Transverse colon (tissue), 4 donors: ENCODE results near the gene TMEM209. TPM values are rescaled to one million over a fixed set of nuclear protein-coding genes. Genes with fewer than 3 reads are reported as not detected.
"Not testable (repeated sequence)": the region's sequence is repeated elsewhere in the genome, so short reads cannot be mapped to it uniquely, and the experiment has no call there.

Experiments used
- DNase-seq: peaks from one replicate; pipeline ENCODE4 v3.0.0-alpha.2; 2019
- H3K27ac ChIP-seq, 4 donors: fragments of 200-600 bp; sonication (generic); 2 replicates each; pipeline ENCODE4 v1.5.1; 2016 to 2018; ENCODE audit warnings: inconsistent platforms in 4 of 4
- H3K27me3 ChIP-seq: fragments of 200-600 bp; sonication (generic); 2 replicates; pipeline ENCODE4 v1.5.1; 2017; ENCODE audit warnings: inconsistent platforms
- H3K36me3 ChIP-seq, 4 donors: fragments of 200-600 bp; sonication (generic); 2 replicates each; pipeline ENCODE4 v1.5.1; 2017 to 2019; ENCODE audit warnings: inconsistent platforms in 4 of 4
- H3K4me1 ChIP-seq, 4 donors: fragments of 200-600 bp; sonication (generic); 2 replicates each; pipeline ENCODE4 v1.5.1; 2017 to 2020; ENCODE audit warnings: inconsistent platforms in 4 of 4
- H3K4me3 ChIP-seq, 4 donors: fragments of 200-600 bp; sonication (generic); 1 replicate in 1 of 4; 2 replicates in 3 of 4; pipeline versions ENCODE4 v1.5.1 to v1.6.1; 2017 to 2019; ENCODE audit warnings: inconsistent platforms in 4 of 4
- H3K9me3 ChIP-seq, 2 donors: fragments of 200-600 bp; sonication (generic); 2 replicates each; pipeline ENCODE4 v1.5.1; 2017 to 2019; ENCODE audit warnings: inconsistent platforms in 2 of 2
- EP300 ChIP-seq: sonication (generic); formaldehyde crosslinking; IDR thresholded peaks from one replicate; pipeline ENCODE4 v1.6.1; 2017; ENCODE audit warnings: antibody characterized with exemption, low read depth
- POLR2A ChIP-seq: fragments of 450-650 bp; IDR thresholded peaks from one replicate; pipeline ENCODE4 v1.6.1; 2016; ENCODE audit warnings: antibody characterized with exemption, mild to moderate bottlenecking, moderate library complexity
- POLR2AphosphoS5 ChIP-seq, 3 donors: sonication (generic); formaldehyde crosslinking; IDR thresholded peaks; one replicate each; pipeline ENCODE4 v1.6.1; 2016; ENCODE audit warnings: antibody characterized with exemption in 3 of 3
- WGBS, 2 donors: methylation state at CpG; one replicate each; pipeline ENCODE4 v1.1.5; 2018; ENCODE audit warnings: low coverage in 1 of 2; 5-methylcytosine and 5-hydroxymethylcytosine counted together
- in situ Hi-C, 4 donors: fragments of 200-750 bp; cut with MboI; loops; one replicate each; pipeline versions ENCODE4 v1.15.0 to v1.15.1; 2017; ENCODE audit warnings: low sequenced_read_pairs in 3 of 4, low pct_ligation_motif_present in 1 of 4, low pct_unique_long_range_greater_than_20kb in 1 of 4
- intact Hi-C: fragments of 100-400 bp; cut with DNase I; formaldehyde crosslinking; loops from one replicate; pipeline ENCODE4 v1.15.1; 2023; ENCODE audit warnings: low total_unique reads
- total RNA-seq, 4 donors: library from RNA; depleted of rRNA; stranded (reverse); fragments of >200 nt; gene quantifications; one replicate each; pipeline ENCODE4 v1.1.0, GENCODE V29; 2016
- TF ChIP-seq, protein P1 (sequence below), 5 experiments: fragments of 200-600 bp in 3 of 5; fragments of 450-650 bp in 2 of 5; sonication (generic) in 3 of 5; IDR thresholded peaks; 1 replicate in 2 of 5; 2 replicates in 3 of 5; pipeline ENCODE4 v1.5.1; 2016 to 2017; ENCODE audit warnings: antibody characterized with exemption in 5 of 5, inconsistent platforms in 3 of 5, mild to moderate bottlenecking in 2 of 5, moderate library complexity in 1 of 5

Gene TMEM209
- total RNA-seq, 4 donors from 2014 or later: 8.6 to 57.5 (median 17.8) TPM

DNA sequence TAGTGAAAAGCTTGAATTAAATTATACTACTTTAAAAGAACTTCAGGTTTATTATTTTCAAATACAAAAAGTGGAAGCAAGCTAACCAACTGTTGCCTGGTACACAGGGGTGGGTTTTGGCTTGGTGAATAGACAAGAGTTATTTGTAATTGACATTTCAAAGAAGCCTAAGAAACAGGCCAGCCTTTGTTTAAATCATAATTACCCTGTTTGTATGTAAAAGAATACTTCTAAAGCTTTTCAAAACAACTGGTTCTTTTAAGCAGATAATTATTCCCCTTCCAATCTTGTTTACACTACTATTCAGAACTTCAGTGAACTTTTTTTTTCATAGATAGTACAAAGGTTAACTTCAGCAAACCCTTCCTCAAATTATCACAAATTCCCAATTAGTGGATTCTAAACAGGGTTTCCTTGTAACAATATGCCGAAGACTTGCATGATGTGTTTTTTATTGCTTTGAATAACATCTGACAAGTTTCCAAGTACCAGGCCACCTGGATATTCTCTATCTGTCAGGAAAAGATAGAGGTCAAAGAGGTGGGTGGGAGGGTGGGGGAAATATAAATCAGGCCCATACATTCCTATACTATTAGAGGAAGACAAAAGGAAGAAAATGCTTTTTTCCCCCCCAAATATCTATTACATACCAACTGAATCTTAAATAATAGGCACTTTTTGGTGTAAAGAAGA is 22.8 kb upstream of the TMEM209 start:
- peaks cover 0 to 21% (median 5%) of the 10 kb centered on the region in 4 donors for H3K4me1 ChIP-seq
- WGBS, 2 donors: 25 to 29% methylated on average over 1 of the region's 1 CpG
- no peaks in the 10 kb centered on the region for H3K36me3 ChIP-seq
- in situ Hi-C loops (loop anchor here in 2 of 4 donors (25.0 kb wide), 1 partner anchor 484 kb away; no protein-coding TSS in a partner anchor), intact Hi-C loops (no loop called here)
- no peaks in the 10 kb centered on the region for H3K9me3 ChIP-seq
- H3K27me3 ChIP-seq: no peaks in the 10 kb centered on the region
- H3K27ac ChIP-seq: no peak overlapping the region
- TF ChIP-seq POLR2AphosphoS5 (IDR thresholded peaks at IDR 0.05): no peak
- no peak for TF ChIP-seq EP300
- TF ChIP-seq POLR2A: no peak
- no peak overlapping the region for H3K4me3 ChIP-seq
- DNase-seq: no peak

DNA sequence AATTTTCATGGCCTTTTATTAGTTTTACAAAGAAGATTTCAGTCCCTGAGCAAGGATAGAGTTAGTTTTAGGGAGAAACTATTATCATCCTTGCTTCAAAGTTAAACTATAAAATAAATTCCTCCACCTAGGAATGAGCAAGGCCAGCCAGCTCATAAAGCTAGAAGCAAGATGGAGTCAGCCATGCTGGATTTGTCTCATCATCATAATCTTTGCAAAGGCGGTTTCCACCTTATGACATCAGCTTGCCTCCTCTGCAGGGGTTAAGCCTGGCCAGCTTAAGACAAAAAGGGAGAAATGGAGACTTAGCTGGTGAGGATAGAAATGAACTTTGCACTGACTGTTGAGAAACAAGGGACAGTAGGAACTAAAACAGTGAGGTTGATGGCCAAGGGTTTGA is 21.1 kb upstream of the TMEM209 start:
- H3K27ac ChIP-seq: no peak overlapping the region
- DNase-seq: no peak
- WGBS, 2 donors: 94 to 100% methylated on average over 1 of the region's 1 CpG
- no peaks in the 10 kb centered on the region for H3K27me3 ChIP-seq
- no peak for TF ChIP-seq POLR2AphosphoS5 (IDR thresholded peaks at IDR 0.05)
- TF ChIP-seq POLR2A: no peak
- TF ChIP-seq, protein P1, sequence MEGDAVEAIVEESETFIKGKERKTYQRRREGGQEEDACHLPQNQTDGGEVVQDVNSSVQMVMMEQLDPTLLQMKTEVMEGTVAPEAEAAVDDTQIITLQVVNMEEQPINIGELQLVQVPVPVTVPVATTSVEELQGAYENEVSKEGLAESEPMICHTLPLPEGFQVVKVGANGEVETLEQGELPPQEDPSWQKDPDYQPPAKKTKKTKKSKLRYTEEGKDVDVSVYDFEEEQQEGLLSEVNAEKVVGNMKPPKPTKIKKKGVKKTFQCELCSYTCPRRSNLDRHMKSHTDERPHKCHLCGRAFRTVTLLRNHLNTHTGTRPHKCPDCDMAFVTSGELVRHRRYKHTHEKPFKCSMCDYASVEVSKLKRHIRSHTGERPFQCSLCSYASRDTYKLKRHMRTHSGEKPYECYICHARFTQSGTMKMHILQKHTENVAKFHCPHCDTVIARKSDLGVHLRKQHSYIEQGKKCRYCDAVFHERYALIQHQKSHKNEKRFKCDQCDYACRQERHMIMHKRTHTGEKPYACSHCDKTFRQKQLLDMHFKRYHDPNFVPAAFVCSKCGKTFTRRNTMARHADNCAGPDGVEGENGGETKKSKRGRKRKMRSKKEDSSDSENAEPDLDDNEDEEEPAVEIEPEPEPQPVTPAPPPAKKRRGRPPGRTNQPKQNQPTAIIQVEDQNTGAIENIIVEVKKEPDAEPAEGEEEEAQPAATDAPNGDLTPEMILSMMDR (IDR thresholded peaks at IDR 0.05): no peak
- no peak for TF ChIP-seq EP300
- H3K9me3 ChIP-seq: no peaks in the 10 kb centered on the region
- peaks cover 0 to 15% (median 5%) of the 10 kb centered on the region in 4 donors for H3K4me1 ChIP-seq
- in situ Hi-C loops (loop anchor here in 2 of 4 donors (25.0 kb wide), 1 partner anchor 486 kb away; no protein-coding TSS in a partner anchor), intact Hi-C loops (no loop called here)
- H3K4me3 ChIP-seq: no peak overlapping the region
- H3K36me3 ChIP-seq: no peaks in the 10 kb centered on the region

DNA sequence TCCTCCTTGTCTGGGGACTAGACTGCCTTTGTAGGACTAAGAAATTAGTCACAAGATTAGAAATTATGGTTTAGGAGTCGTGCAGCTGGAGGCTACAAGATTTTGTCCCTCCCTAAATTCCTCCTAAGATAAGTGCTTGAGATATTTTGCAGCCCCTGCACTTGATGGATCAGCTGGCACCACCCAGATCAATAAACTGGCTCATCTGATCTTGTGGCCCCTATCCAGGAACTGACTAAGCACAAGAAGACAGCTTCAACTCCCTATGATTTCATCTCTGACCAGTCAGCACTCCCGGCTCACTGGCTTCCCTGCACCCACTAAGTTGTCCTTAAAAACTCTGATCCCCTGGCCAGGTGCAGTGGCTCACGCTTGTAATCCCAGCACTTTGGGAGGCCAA is 19.7 kb upstream of the TMEM209 start:
- in situ Hi-C loops: loop anchor here in 2 of 4 donors (25.0 kb wide), 1 partner anchor 487 kb away; no protein-coding TSS in a partner anchor

DNA sequence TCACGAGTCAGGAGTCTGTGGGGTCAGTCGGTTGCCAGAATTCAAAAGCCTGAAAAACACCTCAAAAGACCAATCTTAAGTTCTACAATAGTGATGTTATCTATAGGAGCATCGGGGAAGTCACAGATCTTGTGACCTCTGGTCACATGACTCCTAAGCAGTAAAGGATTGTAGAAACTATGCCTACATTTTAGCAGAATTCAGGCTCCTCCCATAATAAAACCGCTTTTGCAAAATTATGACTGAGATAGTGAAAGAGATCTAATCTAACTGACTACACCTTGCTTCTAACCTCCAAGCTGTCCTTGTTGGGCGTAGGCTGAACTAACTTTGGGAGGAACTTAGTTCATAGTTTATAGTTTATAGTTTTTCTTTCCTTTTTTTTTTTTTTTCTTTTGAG is 19.0 kb upstream of the TMEM209 start:
- 80 to 89% methylated on average over 3 to 5 of the region's 5 CpGs for WGBS, 2 donors
- intact Hi-C loops (no loop called here), in situ Hi-C loops (no loop called here)
- Histone ChIP-seq H3K4me3 (no peak overlapping the region), H3K27me3 (no peaks in the 10 kb centered on the region), H3K9me3 (no peaks in the 10 kb centered on the region), H3K36me3 (no peaks in the 10 kb centered on the region), H3K4me1 (peaks cover 0 to 15% (median 5%) of the 10 kb centered on the region in 4 donors), H3K27ac (no peak overlapping the region)
- no peak for DNase-seq
- TF ChIP-seq EP300: no peak
- TF ChIP-seq, protein P1 (IDR thresholded peaks at IDR 0.05): no peak
- no peak for TF ChIP-seq POLR2A
- no peak for TF ChIP-seq POLR2AphosphoS5 (IDR thresholded peaks at IDR 0.05)

More for the DNA sequence above, 19.7 kb upstream of the TMEM209 start:
- Histone ChIP-seq H3K27ac (peak overlapping the region in 1 of 4 donors; percentile 32), H3K4me1 (peaks cover 0 to 15% (median 5%) of the 10 kb centered on the region in 4 donors)
- 84% methylated on average over 3 of the region's 3 CpGs; no CpG with 5 or more reads in 1 of the 2 donors for WGBS, 2 donors
- DNase-seq, H3K27me3 ChIP-seq, H3K4me3 ChIP-seq, H3K9me3 ChIP-seq, intact Hi-C loops, H3K36me3 ChIP-seq: not testable (repeated sequence)

DNA sequence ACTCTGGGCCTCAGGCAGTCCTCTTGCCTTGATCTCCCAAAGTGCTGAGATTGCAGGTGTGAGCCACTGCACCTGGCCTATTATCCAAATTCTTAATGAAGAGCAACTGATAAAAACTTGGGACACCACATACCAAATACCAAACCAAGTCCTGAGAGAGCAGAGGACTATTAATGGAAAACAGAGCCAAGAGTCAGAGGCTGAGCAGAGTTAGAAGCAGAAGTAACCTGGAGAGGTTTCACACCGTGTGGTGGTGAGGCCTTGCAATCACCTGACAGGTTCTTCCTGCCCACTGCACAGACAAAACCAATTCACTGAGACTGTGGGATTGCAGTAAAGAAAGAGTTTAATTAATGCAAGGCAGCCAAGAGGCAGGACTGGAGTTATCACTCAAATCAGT is 18.4 kb upstream of the TMEM209 start:
- no peak for DNase-seq
- in situ Hi-C loops (no loop called here), intact Hi-C loops (no loop called here)
- Histone ChIP-seq H3K4me1 (peaks cover 0 to 10% (median 3%) of the 10 kb centered on the region in 4 donors), H3K4me3 (no peak overlapping the region), H3K27ac (no peak overlapping the region), H3K27me3 (no peaks in the 10 kb centered on the region), H3K36me3 (no peaks in the 10 kb centered on the region), H3K9me3 (no peaks in the 10 kb centered on the region)
- TF ChIP-seq POLR2AphosphoS5 (IDR thresholded peaks at IDR 0.05): no peak
- TF ChIP-seq EP300: no peak
- TF ChIP-seq POLR2A: no peak
- WGBS, 2 donors: 20 to 85% methylated on average over 1 of the region's 1 CpG
